IgD-negative memory B cell (primary cell): ENCODE data around the gene DPH3. TPM values are rescaled to one million over a fixed set of nuclear protein-coding genes. Genes with fewer than 3 reads are reported as not detected.

Source experiments
- H3K27ac Mint-ChIP-seq, 3 donors: one replicate each; pipeline ENCODE4 v1.8.0; 2020 to 2022; ENCODE audit warnings: mild to moderate bottlenecking in 3 of 3, mixed read lengths in 3 of 3, moderate library complexity in 1 of 3
- H3K27me3 Mint-ChIP-seq: one replicate; pipeline ENCODE4 v1.8.0; 2021; ENCODE audit warnings: mixed read lengths
- H3K36me3 Mint-ChIP-seq: one replicate; pipeline ENCODE4 v1.8.0; 2020; ENCODE audit warnings: mild to moderate bottlenecking, mixed read lengths
- H3K4me1 Mint-ChIP-seq, 3 donors: one replicate each; pipeline ENCODE4 v1.8.0; 2020 to 2022; ENCODE audit warnings: mixed read lengths in 3 of 3, mild to moderate bottlenecking in 1 of 3
- H3K4me3 Mint-ChIP-seq, 4 donors: one replicate each; pipeline ENCODE4 v1.8.0; 2020 to 2022; ENCODE audit warnings: mild to moderate bottlenecking in 4 of 4, mixed read lengths in 4 of 4, moderate library complexity in 3 of 4
- H3K9me3 Mint-ChIP-seq, 3 donors: one replicate each; pipeline ENCODE4 v1.8.0; 2020 to 2021; ENCODE audit warnings: mixed read lengths in 3 of 3, mild to moderate bottlenecking in 1 of 3
- polyA plus RNA-seq: library from polyadenylated mRNA; unstranded; fragments of 300-500 nt; fragmentation: Illumina TruSeq; gene quantifications from one replicate; pipeline ENCODE4 v1.2.3, GENCODE V29; 2021

Gene DPH3
- polyA plus RNA-seq, 1 donor from 2014 or later: 22.7 TPM

- peaks cover 8% of the 10 kb centered on the region for H3K27me3 Mint-ChIP-seq
- H3K4me1 Mint-ChIP-seq: no peaks in the 10 kb centered on the region
- no peak overlapping the region for H3K4me3 Mint-ChIP-seq
- no peak overlapping the region for H3K27ac Mint-ChIP-seq
- peaks cover 0 to 4% (median 0%) of the 10 kb centered on the region in 3 donors for H3K9me3 Mint-ChIP-seq
- H3K36me3 Mint-ChIP-seq: no peaks in the 10 kb centered on the region
Observed at GRCh38 chr3:16239780-16240179, 25.0 kb downstream of the DPH3 start.

- Mint-ChIP-seq H3K4me1 (no peaks in the 10 kb centered on the region), H3K4me3 (no peak overlapping the region), H3K36me3 (no peaks in the 10 kb centered on the region), H3K27ac (no peak overlapping the region), H3K27me3 (peaks cover 8% of the 10 kb centered on the region), H3K9me3 (peaks cover 0 to 8% (median 0%) of the 10 kb centered on the region in 3 donors)
Observed at GRCh38 chr3:16239086-16239770, 25.5 kb downstream of the DPH3 start.

GRCh38 chr3:16236856-16237393, 27.8 kb downstream of the DPH3 start:
- H3K9me3 Mint-ChIP-seq: peaks cover 0 to 8% (median 0%) of the 10 kb centered on the region in 3 donors
- H3K4me1 Mint-ChIP-seq: no peaks in the 10 kb centered on the region
- no peak overlapping the region for H3K27ac Mint-ChIP-seq
- no peaks in the 10 kb centered on the region for H3K36me3 Mint-ChIP-seq
- no peak overlapping the region for H3K4me3 Mint-ChIP-seq
- peaks cover 4% of the 10 kb centered on the region for H3K27me3 Mint-ChIP-seq

- H3K36me3 Mint-ChIP-seq: no peaks in the 10 kb centered on the region
Observed at GRCh38 chr3:16236030-16236639, 28.6 kb downstream of the DPH3 start.

GRCh38 chr3:16234281-16234680, 30.5 kb downstream of the DPH3 start:
- no peaks in the 10 kb centered on the region for H3K4me1 Mint-ChIP-seq
- no peak overlapping the region for H3K27ac Mint-ChIP-seq
- H3K9me3 Mint-ChIP-seq: peaks cover 0 to 8% (median 0%) of the 10 kb centered on the region in 3 donors
- H3K27me3 Mint-ChIP-seq: peaks cover 4% of the 10 kb centered on the region
- no peaks in the 10 kb centered on the region for H3K36me3 Mint-ChIP-seq
- H3K4me3 Mint-ChIP-seq: no peak overlapping the region

More at GRCh38 chr3:16236030-16236639, 28.6 kb downstream of the DPH3 start:
- Mint-ChIP-seq H3K4me3 (no peak overlapping the region), H3K4me1 (no peaks in the 10 kb centered on the region), H3K27ac (no peak overlapping the region), H3K27me3 (peaks cover 4% of the 10 kb centered on the region), H3K9me3 (peaks cover 0 to 8% (median 0%) of the 10 kb centered on the region in 3 donors)

- Mint-ChIP-seq H3K27ac (no peak overlapping the region), H3K36me3 (no peaks in the 10 kb centered on the region), H3K9me3 (peaks cover 0 to 8% (median 0%) of the 10 kb centered on the region in 3 donors), H3K4me1 (no peaks in the 10 kb centered on the region), H3K4me3 (no peak overlapping the region), H3K27me3 (peaks cover 4% of the 10 kb centered on the region)
Observed at GRCh38 chr3:16233806-16234205, 30.9 kb downstream of the DPH3 start.

GRCh38 chr3:16231983-16232382, 32.8 kb downstream of the DPH3 start:
- Mint-ChIP-seq H3K4me3 (no peak overlapping the region), H3K9me3 (peaks cover 0 to 8% (median 0%) of the 10 kb centered on the region in 3 donors), H3K36me3 (no peaks in the 10 kb centered on the region), H3K4me1 (no peaks in the 10 kb centered on the region), H3K27ac (no peak overlapping the region), H3K27me3 (peaks cover 7% of the 10 kb centered on the region)

- H3K27me3 Mint-ChIP-seq: peaks cover 5% of the 10 kb centered on the region
- no peaks in the 10 kb centered on the region for H3K4me1 Mint-ChIP-seq
- no peaks in the 10 kb centered on the region for H3K36me3 Mint-ChIP-seq
- H3K27ac Mint-ChIP-seq: no peak overlapping the region
- peaks cover 0 to 9% (median 0%) of the 10 kb centered on the region in 3 donors for H3K9me3 Mint-ChIP-seq
- H3K4me3 Mint-ChIP-seq: no peak overlapping the region
Observed at GRCh38 chr3:16229681-16230080, 35.1 kb downstream of the DPH3 start.

GRCh38 chr3:16227566-16227965, 37.2 kb downstream of the DPH3 start:
- no peaks in the 10 kb centered on the region for H3K36me3 Mint-ChIP-seq
- H3K4me3 Mint-ChIP-seq: no peak overlapping the region
- peaks cover 2 to 6% (median 3%) of the 10 kb centered on the region in 3 donors for H3K4me1 Mint-ChIP-seq
- no peak overlapping the region for H3K27ac Mint-ChIP-seq
- peaks cover 0 to 5% (median 0%) of the 10 kb centered on the region in 3 donors for H3K9me3 Mint-ChIP-seq
- H3K27me3 Mint-ChIP-seq: peaks cover 10% of the 10 kb centered on the region

- H3K27me3 Mint-ChIP-seq: peaks cover 10% of the 10 kb centered on the region
- H3K36me3 Mint-ChIP-seq: no peaks in the 10 kb centered on the region
- H3K4me1 Mint-ChIP-seq: peaks cover 2 to 6% (median 3%) of the 10 kb centered on the region in 3 donors
- no peak overlapping the region for H3K4me3 Mint-ChIP-seq
- H3K27ac Mint-ChIP-seq: no peak overlapping the region
- H3K9me3 Mint-ChIP-seq: peaks cover 0 to 5% (median 0%) of the 10 kb centered on the region in 3 donors
Observed at GRCh38 chr3:16224325-16224724, 40.4 kb downstream of the DPH3 start.

- Mint-ChIP-seq H3K9me3 (peaks cover 0 to 5% (median 0%) of the 10 kb centered on the region in 3 donors), H3K27me3 (peaks cover 9% of the 10 kb centered on the region), H3K27ac (no peak overlapping the region), H3K4me3 (peak overlapping the region in 1 of 4 donors; percentile 47), H3K4me1 (peaks cover 2 to 6% (median 3%) of the 10 kb centered on the region in 3 donors), H3K36me3 (no peaks in the 10 kb centered on the region)
Observed at GRCh38 chr3:16222547-16222946, 42.2 kb downstream of the DPH3 start.

- Mint-ChIP-seq H3K36me3 (no peaks in the 10 kb centered on the region), H3K9me3 (peaks cover 0 to 5% (median 0%) of the 10 kb centered on the region in 3 donors), H3K27ac (no peak overlapping the region), H3K27me3 (peaks cover 9% of the 10 kb centered on the region), H3K4me3 (peak overlapping the region in 1 of 4 donors; percentile 47), H3K4me1 (peaks cover 2 to 6% (median 3%) of the 10 kb centered on the region in 3 donors)
Observed at GRCh38 chr3:16221990-16222389, 42.8 kb downstream of the DPH3 start.

- peaks cover 2 to 6% (median 3%) of the 10 kb centered on the region in 3 donors for H3K4me1 Mint-ChIP-seq
Observed at GRCh38 chr3:16219777-16220176, 45.0 kb downstream of the DPH3 start.

GRCh38 chr3:16216373-16216935, 48.3 kb downstream of the DPH3 start:
- Mint-ChIP-seq H3K27ac (no peak overlapping the region), H3K27me3 (peaks cover 6% of the 10 kb centered on the region), H3K9me3 (no peaks in the 10 kb centered on the region), H3K4me1 (no peaks in the 10 kb centered on the region), H3K36me3 (no peaks in the 10 kb centered on the region), H3K4me3 (no peak overlapping the region)

More at GRCh38 chr3:16219777-16220176, 45.0 kb downstream of the DPH3 start:
- Mint-ChIP-seq H3K9me3 (no peaks in the 10 kb centered on the region), H3K36me3 (no peaks in the 10 kb centered on the region), H3K27me3 (peaks cover 9% of the 10 kb centered on the region), H3K4me3 (no peak overlapping the region), H3K27ac (no peak overlapping the region)

GRCh38 chr3:16214366-16214765, 50.4 kb downstream of the DPH3 start:
- H3K36me3 Mint-ChIP-seq: no peaks in the 10 kb centered on the region
- no peaks in the 10 kb centered on the region for H3K4me1 Mint-ChIP-seq
- peaks cover 4% of the 10 kb centered on the region for H3K27me3 Mint-ChIP-seq
- H3K9me3 Mint-ChIP-seq: no peaks in the 10 kb centered on the region
- no peak overlapping the region for H3K27ac Mint-ChIP-seq
- H3K4me3 Mint-ChIP-seq: no peak overlapping the region
